Activated T-cell treated with anti-CD3 and anti-CD28 coated beads, Interleukin-2, amount 50 U/mL, for 1 hour (primary cell): ENCODE data around the gene SLC6A9.

Experiments used
- DNase-seq: peaks from one replicate; pipeline ENCODE4 v3.0.0-alpha.2; 2020

Gene SLC6A9

GRCh38 chr1:44047131-44047530 is 15.9 kb upstream of the SLC6A9 start:
- DNase-seq, result no peak

DNA sequence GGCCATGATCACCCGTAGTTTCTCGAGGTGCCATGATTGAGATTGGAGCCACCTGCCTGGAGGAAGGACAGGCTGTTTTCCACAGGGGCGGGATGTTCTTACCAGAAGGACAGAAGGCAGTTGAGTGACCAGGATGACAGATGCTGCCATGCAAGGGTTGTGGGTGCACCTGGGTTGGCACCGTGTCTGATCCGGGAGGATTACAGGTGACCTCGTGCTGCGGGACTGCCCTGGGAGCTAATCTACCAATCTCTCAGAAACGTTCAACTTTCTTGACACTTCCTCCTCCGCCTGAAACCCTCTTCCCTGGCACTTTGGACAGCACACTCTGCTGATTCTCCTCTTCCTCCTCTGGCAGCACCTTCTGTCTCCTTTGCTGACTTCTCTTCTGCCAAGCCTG is 13.8 kb upstream of the SLC6A9 start:
- no peak for DNase-seq

GRCh38 chr1:44044071-44044801 is 13.0 kb upstream of the SLC6A9 start:
- no peak for DNase-seq

DNA sequence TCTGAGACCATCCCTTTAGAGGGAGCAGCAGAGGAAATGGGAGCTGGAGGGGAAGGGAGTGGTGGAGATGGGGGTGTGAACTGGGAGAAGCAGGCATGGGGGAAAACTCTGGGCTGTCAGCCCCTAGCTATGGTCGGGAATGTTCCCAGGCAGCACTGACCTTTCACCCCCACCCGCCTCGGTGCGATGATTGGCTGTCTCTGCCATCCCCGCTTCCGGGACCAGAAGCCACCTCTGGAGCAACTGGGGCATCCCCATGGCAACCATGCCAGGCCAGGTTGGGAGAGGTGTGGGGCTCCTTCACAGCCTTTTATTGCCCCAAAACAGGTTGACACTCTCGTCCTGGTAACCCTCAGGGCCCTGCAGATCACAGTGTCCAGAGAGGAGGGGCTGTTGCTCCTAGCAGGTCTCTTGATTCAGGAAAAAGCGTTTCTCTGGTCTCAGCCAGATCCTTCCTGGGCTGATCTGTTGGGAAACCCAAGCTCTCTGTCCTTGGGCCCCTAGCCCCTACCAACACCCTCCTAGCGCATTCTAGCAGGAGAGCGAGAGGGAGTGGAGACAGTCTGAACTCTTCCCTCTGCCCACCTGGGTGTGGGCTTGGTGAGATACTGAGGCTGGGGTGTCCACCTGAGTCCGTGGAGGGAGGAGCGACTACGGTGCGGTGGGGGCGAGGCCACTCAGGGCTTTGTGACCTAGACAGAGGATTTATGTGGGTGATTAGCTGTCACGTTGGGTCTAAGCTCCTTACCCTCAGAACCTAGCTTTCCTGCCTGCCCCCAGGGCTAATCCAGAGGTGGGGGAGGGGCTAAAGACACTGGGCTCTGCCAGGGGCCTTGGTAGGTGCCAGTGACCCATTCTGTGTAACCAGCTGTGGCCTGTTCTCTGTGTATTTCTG is 12.2 kb upstream of the SLC6A9 start:
- DNase-seq, result no peak

GRCh38 chr1:44040846-44041245 is 9.6 kb upstream of the SLC6A9 start:
- DNase-seq, result no peak

GRCh38 chr1:44040418-44040817 is 9.2 kb upstream of the SLC6A9 start:
- DNase-seq, result no peak

GRCh38 chr1:44038876-44039657 is 7.8 kb upstream of the SLC6A9 start:
- DNase-seq, result no peak

- DNase-seq, result no peak
Measured at GRCh38 chr1:44037154-44037553, 5.9 kb upstream of the SLC6A9 start.

DNA sequence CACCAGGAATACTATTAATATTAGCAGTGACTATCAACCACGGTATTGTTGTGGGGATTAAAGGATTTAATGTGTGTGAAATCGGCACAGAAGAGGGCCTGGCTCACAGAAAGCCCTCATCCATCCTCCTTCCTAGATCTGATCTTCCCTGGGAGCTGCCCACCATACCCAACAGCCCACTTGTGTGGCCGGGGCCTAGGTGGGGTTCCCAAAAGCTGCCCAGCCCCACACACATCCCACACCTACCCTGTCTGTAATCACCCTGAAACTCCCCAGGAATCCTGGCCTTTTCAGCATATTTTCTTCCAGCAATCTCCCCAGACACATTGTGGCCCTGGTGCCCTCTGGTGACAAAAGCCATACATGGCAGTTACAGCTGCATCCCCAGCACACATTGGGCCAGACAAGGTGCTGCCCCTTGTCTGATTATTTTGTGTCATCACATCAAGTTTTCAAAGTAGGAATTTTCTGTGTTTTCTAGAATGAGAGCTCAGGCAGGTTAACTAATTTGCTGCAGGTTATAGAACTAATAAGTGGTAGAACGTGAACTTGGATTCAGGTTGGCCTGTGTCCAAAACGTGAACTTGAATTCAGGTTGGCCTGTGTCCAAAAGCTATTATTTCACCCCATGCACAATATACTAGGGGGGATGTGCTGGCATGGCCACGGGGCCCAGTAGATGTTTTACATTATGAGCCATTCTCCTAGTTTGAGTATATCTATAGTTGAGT is 5.3 kb upstream of the SLC6A9 start:
- peak; percentile 68 for DNase-seq

DNA sequence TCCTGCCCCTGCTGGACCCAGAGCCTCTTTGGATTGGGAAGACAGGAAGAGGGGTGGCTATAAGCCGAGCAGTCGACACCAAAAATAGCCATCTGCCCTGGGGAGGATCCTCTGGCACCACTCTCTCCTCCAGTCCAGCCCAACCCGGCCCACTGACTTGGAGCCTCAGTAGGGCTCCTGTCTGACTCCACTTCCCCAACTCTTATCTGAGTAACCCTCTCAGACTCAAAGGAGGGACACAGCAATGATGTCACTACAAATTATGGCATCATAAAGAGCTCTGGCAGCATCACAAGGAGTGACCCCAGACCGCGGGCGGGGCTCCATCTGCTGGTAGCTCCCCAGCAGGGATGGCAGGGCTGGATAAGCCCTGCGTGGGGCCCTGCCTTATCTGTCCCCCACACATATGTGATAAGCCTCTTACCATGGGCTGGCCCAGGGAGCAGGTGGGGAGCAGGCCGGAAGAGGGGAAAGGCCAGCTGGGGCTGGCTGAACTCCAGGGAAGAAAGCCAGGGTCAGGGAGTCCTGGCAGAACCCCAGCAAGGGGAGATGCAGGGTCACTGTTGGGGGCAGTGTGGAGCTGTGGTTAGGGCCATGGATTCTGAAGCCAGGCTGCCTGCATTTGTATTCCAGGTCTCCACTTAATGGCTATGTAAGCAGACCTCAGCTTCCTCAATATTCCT is 4.6 kb upstream of the SLC6A9 start:
- DNase-seq, result no peak

DNA sequence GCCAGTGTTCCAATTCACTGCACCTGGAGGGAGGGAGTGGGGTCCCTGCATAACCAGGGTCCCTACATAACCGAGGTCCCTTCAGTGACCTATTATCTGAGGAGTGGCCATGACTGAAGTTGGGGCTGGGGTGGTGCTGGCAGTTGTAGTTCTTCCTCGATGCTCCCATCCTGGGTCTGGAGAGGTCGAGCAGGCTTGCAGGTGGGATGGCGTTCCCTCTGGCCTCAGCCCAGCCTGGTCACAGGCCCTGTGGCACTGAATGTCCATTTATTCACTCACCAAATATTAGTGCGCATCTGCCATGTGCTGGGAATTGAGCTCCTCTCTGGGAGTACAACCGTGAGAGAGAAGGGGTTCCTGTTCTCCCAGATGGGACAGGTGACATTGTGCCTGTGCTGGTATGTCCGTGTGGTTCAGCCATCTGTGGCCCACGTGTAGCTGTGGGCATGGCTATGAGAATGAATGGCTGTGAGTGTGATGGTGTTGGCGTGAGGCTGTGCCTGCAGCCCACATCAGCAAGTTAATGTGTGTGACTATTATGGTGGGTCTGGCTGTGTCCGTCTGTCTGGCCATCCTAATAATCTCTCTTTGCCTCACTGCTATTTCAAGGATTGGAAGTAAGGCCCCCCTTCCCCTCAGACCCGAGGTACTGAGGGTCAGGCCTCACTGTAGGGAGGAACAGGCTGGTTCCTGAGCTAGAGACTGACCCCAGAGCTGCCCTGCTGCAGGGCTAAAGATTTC is 3.9 kb upstream of the SLC6A9 start:
- no peak for DNase-seq

- DNase-seq, result no peak
Measured at GRCh38 chr1:44034423-44034822, 3.2 kb upstream of the SLC6A9 start.

DNA sequence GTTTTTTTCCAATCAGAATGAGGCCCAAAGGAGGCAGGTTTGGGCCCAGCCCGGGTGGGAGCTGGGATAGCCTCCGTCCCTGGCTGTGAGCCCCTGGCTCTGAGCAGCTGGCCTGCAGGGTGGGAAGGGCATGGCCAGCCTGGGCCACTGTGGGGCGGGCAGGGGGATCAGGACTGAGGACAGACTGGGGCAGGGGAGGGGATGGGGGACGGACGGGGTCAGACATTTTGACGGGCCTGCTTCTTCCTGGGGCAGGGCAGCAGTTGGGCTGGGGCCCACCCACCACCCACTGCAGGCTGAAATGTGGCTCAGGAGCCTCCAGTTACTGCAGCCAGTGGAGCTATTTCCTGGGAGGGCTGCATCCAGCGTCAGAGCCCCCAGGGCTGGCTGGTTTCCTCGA is 2.5 kb upstream of the SLC6A9 start:
- DNase-seq, result no peak

GRCh38 chr1:44033041-44033575 is 1.8 kb upstream of the SLC6A9 start:
- DNase-seq, result no peak

GRCh38 chr1:44032170-44032790 is 1.0 kb upstream of the SLC6A9 start:
- DNase-seq, result no peak

- peak; percentile 56 for DNase-seq
Measured at GRCh38 chr1:44030605-44031251, 534 bp downstream of the SLC6A9 start.

DNA sequence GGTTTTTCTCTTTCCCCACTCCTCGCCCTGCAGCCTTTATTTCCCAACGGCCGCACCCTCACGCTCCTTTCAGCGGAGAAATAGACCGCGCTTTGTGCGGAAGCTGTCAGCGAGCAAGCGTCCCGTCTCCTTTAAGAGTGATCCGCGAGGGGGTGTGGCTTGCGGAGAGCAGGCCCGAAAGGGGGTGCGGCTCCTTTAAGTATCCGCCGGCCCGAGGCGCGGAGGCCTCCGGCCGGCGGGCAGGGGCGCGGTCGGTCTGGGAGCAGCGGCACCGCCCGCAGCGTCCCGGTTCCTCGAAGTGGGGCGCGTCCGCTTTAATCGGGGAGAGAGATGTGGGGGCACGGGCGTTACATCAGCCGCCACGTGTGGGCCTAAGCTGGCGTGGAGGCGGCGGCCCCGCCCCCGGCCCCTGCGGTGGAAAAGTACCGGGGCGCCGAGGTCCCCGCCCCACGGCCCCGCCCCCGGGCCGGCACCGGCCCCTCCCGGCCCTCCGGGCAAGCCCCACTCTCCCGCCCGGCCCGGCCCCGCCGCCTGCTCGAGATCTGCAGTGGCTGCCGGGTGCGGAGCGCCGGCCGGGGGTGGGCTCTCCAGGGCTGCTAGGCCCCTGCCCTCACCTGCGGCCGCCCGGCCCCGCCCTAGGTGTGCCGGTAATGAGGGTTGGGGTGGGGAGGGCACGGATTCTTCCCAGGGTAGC is 1.2 kb downstream of the SLC6A9 start:
- DNase-seq, result peak; percentile 88

DNA sequence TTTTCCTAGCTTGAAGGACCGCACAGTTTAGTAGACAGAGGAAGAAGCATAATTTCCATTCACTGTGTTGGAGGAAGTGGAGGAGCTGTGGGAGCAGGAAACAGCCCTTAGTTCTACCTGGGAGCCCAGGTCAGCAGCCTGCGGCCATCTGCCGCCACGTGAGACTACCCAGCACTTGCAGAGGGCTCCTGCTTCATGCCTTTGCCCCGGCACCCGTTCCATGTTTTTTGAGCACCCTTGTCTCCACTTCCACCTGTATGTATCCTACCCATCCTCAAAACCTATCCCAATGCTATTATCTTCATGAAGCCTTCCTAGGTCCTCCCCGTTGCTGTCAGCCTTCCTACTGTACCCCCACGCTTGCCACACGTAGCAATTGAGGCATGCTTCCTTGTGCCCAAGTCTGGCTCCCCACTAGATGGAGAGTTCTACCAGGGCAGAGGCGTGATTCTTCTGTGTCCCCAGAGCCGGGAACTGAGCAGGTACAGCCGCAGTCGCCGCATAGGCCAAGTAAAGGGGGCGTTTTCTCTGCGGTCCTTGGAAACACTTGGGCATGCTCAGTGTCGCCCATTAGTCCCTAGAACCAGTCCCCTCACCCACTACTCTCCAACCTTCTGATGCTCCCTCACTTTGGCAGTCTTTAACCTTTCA is 1.9 kb downstream of the SLC6A9 start:
- no peak for DNase-seq

DNA sequence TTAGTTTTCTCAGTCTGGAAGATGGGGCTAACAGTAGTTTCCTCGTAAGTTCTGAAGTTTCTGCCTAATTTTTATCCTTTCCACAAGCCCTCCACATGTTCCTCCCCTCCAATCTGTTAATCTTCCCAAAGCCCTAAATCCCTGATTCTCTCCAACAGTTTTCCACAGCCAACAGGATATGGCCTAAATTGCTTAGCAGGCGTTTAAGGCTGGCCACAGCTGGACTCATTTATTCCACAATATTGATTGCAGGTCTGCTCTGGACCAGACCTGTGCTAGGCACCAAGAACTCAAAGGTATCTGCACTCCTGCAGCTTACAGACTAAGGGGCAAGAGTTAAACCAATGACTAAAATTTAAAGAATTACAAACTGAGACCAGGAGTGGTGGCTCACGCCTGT is 3.9 kb downstream of the SLC6A9 start:
- DNase-seq, result no peak
